DMS153 treated with DMSO at 0.1 percent for 48 hours (cell line): ENCODE data around the gene DUSP1.
"Not testable (repeated sequence)": the region's sequence is repeated elsewhere in the genome, so short reads cannot be mapped to it uniquely, and the experiment has no call there.

Experiments
- DNase-seq: peaks from one replicate; lab custom pipeline; 2025; ENCODE audit not compliant: unreplicated experiment; lab: John Stamatoyannopoulos, UW

The DUSP1 gene, protein sequence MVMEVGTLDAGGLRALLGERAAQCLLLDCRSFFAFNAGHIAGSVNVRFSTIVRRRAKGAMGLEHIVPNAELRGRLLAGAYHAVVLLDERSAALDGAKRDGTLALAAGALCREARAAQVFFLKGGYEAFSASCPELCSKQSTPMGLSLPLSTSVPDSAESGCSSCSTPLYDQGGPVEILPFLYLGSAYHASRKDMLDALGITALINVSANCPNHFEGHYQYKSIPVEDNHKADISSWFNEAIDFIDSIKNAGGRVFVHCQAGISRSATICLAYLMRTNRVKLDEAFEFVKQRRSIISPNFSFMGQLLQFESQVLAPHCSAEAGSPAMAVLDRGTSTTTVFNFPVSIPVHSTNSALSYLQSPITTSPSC

DNA sequence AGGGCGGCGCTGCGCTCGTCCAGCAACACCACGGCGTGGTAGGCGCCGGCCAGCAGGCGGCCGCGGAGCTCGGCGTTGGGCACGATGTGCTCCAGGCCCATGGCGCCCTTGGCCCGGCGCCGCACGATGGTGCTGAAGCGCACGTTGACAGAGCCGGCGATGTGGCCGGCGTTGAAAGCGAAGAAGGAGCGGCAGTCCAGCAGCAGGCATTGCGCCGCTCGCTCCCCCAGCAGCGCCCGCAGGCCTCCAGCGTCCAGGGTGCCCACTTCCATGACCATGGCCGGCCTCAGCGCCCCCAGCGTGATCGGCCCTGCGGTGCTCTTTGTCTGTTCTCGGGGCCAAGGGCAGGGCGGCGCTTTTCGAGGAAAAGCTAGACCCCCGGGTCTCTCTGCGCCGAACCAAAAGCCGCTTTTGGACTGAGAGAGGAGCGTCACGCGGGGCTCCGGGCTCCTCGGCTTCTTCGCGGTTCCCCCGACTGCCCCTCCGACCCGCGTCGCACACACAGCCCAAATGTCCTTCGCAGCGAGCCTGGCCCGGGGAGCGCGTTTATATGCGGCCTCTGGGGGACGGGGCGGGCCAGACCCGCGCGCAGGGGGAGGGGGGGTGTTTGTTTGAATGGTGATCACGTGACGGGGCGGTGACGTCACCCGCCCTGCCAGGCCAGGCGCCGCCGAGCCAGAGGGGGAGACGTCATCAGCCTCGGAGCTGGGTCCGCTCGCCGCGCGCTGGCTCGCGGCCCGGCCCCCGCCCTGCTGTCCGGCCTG, at the start of gene DUSP1:
DUSP1 (minus strand) TSS at position 521 of the 764 bp plus-strand sequence; CDS start at position 278, 243 bp downstream.
- peak; percentile 50 for DNase-seq

DNA sequence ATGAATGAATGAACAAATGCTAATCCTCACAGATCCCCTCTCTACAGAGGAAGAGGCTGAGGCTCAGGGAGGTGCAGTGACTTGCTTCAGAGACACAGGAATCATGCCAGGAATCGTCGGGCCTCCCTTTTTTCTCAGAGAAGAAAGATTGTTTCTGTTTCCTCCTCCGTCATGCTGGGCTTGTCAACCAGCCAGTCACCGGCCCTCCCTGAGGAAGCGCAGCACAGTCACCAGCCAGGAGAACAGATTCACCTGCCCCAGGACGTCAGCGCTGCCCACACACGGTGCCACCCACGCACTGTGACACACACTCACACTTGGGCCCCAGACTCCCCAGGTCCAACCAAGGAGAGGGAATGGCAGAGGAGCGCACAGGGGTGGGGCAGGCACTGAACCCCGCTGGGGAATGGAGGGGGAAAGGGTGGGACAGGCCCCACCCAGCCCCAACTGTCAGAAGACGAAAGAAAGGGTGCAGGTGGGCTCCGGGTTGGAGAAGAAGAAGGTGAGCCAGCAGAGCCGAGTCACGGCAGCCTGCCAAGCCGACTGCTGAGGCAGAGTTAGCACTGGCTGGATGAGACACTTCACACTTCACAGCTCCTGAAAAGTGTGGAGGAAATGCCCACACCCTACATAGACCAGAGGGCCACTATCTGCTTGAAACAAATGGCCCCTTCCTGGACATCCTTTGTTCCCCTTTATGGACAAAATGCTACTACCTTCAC, 49.2 kb upstream of the DUSP1 start:
- DNase-seq = no peak

DNA sequence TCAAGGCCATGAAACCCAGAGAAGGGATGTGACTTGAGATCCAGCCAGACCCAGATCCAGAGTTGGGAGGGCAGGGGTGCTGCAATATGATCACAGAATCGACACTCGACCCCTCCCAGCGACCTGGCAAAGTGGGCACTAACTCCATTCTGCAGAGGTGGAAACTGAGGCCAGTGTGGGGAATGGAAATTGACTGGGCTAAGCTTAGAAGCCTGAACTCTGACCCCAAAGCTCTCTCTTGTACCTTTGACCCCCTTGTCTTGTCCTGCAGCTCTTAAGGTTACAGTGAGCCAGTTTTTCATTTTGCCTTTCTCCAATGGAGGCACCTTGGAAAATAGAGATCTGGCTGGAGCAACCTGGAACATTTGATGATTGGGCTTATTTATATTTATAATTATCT, 48.6 kb upstream of the DUSP1 start:
- no peak for DNase-seq

DNA sequence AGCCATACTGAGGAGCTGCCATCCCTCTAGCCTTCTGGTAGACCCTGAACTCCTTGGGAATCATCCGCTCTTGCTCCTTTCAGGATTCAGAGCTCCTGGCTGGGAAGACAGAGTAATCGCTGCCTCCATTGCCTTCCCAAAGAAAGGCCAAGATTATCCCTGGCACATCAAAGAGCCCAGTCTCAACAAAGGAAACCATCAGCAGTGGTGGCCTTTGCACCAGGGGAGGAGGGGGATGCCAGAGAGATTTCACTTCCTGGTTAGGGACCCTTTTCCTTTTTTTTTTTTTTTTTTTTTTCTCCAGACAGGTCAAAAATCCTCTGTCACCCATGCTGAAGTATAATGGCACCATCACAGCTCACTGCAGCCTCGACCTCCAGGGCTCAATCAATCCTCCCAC, 47.1 kb upstream of the DUSP1 start:
- DNase-seq = no peak

DNA sequence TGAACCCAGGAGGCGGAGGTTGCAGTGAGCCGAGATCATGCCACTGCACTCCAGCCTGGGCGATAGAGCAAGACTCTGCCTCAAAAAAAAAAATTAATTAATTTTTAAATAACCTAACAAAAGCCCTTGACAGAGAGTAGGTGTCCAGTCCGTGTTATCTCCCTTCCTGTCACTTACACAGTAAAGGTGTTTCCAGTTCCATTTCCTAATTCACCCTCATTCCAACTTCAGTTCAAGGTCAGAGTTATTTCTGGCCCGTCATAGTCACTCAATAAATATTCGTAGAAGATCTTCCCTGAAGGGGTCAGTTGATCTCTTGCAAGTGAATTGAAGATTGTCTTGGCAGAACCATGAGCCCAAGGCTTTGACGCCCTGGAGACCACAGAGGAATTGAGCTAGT, 46.7 kb upstream of the DUSP1 start:
- no peak for DNase-seq

DNA sequence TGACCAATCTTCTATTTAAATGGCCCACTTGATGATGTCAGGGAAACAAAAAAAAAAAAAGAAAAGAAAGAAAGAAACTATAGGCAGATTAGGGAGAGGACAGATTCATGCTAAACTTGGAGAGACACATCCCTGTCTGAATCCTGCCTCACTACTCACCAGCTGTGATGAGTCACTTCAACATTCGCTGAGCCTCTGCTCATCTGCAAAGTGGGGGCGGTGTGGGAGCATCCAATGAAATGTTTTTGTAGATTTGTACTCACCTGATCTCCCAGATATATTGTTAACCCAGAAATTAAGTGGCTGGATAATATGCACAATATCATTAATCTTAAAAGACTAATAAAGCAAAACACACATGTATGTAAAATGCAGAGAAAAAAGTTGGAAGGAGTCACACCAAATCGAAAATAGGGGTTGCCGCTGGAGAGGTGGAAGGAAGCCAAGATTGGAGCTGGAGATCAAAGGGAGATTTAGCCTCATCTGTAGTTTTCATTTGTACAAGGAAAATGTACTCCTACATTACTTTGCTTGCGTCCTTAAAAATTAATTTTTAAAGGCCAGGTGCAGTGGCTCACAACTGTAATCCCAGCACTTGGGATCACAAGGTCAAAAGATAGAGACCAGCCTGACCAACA, 46.0 kb upstream of the DUSP1 start:
- DNase-seq = no peak

DNA sequence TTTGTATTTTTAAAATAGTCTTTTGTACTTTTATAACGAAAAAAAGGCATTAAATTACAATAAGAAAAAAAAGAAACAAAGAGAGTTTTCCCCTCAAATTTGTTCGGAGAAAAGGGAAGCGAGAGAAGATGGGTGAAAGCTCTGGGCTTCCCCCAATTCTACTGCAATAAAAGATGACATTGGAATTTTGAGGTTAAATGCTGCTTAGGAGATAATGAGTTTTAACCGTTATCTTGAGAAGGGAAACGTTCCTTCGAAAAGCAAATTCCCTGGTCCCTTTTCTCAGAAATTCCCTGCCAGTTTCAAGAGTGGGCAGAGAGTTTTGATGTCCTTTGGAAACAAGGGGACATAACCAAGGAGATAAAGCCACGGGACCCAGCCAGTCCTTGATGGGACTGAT, 44.6 kb upstream of the DUSP1 start:
- DNase-seq = no peak

DNA sequence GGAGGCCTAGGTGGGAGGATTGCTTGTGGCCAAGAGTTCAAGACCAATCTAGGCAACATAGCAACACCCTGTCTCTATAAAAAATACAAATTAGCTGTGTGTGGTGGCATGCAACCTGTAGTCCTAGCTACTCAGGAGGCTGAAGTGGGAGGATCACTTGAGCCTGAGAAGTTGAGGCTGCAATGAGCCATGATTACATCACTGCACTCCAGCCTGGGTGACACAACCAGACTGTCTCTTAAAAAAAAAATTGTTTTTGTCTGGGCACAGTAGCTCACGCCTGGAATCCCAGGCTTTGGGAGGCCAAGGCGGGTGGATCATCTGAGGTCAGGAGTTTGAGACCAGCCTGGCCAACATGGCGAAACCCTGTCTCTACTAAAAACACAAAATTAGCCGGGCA, 40.0 kb upstream of the DUSP1 start:
- not testable (repeated sequence) for DNase-seq

DNA sequence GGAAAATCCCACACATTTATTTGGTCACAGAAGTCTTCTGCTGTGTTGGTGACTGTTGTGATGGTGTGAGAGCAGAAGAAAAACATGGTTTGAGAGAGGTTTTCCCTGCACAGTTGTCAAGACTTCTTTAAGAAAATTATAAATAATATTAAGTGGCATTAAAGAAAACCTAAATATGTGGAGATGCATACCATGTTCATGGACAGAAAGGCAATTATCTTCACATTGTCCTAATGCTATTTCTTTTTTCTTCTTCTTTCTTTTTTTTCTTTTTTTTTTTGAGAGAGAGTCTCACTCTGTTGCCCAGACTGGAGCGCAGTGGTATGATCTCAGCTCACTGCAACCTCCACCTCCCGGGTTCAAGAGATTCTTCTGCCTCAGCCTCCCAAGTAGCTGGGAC, 38.8 kb upstream of the DUSP1 start:
- no peak for DNase-seq

DNA sequence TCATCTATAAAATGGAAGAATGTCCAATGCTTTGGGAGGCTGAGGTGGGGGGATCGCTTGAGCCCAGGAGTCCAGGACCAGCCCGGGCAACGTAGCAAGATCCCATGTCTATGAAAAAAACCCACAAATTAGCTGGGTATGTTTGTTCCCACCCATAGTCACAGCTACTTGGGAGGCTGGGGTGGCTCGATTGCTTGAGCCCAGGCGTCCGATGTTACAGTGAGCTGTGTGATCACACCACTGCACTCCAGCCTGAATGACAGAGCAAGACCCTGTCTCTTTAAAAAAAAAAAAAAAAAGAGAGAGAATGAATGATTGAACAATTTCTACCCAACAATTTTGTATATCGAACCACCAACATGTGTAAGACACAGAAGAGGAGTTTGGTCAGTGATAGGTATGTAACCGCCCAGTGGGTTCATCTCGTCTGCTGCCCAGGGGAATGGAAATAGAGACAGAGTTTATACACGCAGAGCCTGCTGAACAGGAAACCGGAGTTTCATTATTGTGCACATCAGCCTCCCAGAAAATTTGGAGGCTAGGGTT, 36.8 kb upstream of the DUSP1 start:
- DNase-seq = no peak

DNA sequence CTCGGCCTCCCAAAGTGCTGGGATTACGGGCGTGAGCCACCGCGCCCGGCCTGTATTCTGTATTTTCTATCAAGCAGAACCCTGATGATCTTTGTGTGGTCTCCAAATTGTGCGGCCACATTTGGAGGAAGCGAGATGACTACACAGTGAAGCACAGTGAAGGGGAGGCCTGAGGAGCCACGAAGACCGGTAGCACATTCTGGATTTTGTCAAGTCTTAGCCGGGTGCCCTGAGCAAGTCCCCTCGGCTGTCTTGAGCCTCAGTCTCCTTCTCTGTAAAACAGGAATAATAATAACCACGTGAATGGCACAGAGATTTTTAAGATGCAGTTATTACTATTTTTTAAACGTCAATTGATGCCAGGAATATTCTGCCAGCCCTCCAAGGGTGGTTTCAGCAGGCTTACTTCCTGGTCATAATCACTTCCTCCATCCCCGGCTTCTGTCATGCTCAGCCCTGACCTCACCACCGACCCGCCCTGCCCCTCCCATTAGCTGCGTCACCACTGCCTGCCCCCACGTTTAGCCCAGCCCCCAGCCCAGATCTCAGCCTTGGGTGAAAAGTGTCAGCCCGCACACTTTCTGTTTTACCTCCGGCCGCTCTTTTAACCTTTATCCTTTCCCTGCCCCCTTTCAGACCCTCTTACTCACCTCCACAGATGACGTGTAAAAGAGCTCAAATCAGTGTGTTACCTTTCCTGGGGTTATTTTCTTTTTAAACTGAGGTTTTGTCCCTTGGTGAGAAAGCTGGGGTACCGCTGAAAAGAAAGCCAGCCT, 36.1 kb upstream of the DUSP1 start:
- DNase-seq = no peak

DNA sequence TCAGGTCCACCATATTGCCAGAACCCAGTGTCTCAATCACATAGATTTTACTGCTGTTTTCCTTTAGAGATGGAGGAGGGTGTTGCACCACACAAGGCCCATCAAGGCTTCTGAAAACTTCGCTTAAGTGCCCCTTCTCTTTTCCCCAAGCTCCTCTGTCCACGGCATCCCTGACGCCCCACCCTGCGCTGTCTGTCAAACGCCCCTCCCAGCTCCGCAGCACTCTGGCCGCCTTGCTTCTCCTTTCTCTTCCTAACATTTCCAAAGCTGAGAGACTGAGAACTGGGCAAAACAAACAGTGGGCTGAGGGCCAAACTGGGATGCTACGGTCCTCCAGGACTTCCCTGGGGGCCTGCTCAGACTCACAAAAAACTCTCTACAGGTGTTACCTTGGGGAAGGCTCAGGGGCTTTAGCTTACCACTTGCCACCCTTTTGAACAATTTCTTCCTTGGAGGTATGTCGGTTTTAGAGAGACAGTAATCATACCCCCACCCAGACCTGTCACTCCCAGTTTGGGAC, 34.8 kb upstream of the DUSP1 start:
- no peak for DNase-seq

DNA sequence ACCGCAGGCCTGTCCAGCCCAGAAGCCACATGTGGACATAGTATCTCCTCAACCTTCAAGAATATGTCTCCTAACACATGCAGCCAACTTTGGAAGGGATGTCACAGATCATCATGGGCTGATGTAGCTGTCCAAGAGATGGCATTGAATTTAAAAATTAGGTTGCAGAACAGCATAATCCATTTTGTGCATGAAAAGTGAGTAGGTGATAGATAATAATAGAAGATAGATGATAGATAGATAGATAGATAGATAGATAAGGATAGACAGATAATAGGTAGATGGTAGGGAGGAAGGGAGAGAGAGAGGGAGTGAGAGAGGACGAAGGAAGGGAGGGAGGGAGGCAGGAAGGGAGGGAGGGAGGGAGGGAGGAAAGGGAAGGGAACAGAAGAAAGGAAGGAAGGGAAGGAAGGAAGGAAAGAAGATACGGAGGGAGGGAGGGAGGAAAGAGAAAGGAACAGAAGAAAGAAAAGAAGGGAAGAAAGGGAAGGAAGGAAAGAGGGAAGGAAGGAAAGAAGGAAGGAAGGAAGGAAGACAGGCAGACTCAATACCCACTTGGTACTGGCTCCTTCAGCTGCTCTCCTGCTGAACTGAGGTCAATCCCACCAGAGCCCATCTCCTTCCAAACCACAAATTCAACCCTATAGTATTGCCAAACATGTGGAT, 34.2 kb upstream of the DUSP1 start:
- no peak for DNase-seq

DNA sequence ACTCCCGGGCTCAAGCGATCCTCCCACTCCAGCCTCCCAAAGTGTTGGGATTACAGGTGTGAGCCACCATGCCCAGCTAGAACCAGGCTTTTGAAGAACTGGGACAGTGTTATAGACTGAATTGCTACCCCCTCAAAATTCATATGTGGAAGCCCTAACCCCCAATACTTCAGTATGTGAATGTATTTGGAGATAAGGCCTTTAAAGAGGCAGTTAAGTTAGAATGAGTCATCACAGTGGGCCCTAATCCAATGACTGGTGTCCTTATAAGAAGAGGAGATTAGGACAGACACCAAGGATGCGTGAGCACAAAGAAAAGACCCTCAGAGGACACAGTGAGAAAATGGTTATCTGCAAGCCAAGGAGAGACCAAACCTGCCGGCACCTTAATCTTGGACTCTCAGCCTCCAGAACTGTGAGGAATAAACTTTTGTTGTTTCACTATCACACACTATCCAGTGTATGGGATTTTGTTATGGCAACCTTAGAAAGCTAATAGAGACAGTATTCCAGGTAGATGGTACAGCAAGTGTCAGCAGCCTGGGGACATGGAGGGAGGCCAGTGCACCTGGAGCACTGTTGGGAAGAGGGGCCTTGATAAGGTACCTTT, 31.7 kb upstream of the DUSP1 start:
- no peak for DNase-seq

DNA sequence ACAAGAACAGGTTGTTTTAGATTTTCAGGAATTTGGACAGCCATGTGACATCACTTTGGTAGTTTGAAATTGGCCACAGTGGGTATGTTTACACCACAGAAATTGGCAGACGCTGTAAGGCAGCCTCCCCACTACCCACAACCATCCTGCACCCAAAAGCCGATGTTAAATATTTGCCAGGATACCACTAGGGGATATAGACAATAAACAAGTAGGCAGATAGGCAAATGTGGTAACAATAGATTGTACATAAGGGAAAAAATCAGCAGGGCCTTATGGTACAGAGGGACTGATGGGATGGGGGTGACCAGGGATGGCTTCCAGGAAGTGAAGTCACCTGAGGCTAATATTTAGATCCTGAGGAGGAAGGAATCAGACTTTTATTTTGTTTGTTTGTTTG, 31.1 kb upstream of the DUSP1 start:
- DNase-seq = no peak

DNA sequence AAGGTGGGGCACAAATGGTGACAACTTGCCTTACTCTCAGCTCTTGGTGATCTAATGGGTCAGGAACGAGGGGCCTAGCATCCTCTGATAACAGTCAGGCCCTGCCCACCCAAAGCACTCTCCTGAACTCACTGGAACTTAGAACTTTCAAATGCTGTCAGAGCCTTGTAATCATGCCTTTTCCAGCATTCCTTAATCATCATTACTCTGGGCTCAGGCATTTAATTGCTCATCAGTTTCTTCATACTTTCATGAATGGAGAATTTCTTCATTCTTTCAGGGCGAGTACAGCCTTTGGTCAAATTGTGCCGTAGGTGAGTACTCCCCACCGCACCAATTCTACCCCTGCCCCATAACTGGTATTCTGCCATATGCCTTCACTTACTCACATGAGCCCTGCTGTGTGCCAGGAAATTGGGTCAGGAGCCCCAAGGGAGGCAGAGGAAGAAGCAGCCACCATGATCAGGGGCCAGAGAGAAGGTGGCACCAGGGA, 30.2 kb upstream of the DUSP1 start:
- DNase-seq = no peak

DNA sequence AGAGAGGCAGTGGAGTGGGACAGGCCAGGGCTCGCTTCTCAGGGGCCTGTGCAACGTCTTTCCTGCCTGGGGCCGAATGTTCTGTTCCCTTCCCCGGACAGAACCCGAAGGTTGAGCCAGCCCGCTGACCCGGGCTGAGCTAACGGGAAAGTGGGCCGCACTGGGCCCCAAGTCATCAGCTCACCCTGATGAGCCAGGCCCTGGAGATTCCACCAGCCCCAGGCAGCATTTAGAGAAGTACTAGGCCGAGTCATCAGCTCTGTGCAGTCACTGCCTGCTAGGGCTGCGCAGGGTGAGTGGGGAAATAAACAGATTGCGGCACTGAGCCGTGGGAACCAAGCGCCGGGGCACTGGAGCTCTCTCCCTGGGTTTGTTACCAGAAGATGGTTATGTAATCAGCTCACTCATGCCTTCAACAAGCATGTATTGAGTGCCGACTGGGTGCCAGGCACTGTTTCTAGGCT, 29.1 kb upstream of the DUSP1 start:
- no peak for DNase-seq

DNA sequence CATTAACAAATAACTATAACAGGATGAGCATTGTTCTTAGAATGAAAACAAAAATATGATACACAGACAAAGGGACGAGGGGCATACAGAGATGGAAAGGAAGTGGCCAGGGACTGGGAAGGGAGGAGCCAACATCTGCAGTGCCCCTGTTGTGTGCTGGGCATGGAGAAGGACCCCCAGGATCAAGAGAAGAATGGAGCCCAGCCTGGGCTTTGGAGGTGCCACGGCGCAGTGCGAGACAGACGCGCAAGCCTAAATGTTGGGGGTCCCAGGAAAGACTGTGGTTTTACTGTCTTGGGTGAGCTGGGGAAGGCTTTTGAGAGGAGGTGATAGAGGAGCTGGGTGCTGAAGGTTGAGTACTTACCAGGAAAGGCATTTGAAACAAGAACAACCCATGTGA, 28.4 kb upstream of the DUSP1 start:
- no peak for DNase-seq
